GM19239 (cell line): ENCODE measurements around the gene MYO1G.
"Not testable (repeated sequence)": the region's sequence is repeated elsewhere in the genome, so short reads cannot be mapped to it uniquely, and the experiment has no call there.

Experiments
- DNase-seq: peaks from one replicate; pipeline ENCODE4 v3.0.0; 2011; ENCODE audit warnings: low spot score; ENCODE audit not compliant: insufficient read length
- FAIRE-seq: peaks from 2 replicates; lab custom pipeline; 2011; peaks lifted over from hg19 to GRCh38; lab: Jason Lieb, UNC

Gene MYO1G

GRCh38 chr7:45000093-45001032, 21.5 kb upstream of the MYO1G start, which contains the start of gene CCM2:
Gene CCM2, plus strand, starts transcription at chr7:45000201. Its CDS starts 133 bp downstream, at chr7:45000334.
- DNase-seq (no peak), FAIRE-seq (peak; percentile 71)

GRCh38 chr7:44999245-45000092, 20.7 kb upstream of the MYO1G start:
- FAIRE-seq (peak; percentile 92), DNase-seq (peak; percentile 82)

GRCh38 chr7:44998153-44998871, 19.5 kb upstream of the MYO1G start:
- FAIRE-seq (peak; percentile 72), DNase-seq (no peak)

GRCh38 chr7:44995555-44996493, 17.0 kb upstream of the MYO1G start:
- FAIRE-seq (peak; percentile 91), DNase-seq (no peak)

GRCh38 chr7:44994877-44995554, 16.2 kb upstream of the MYO1G start:
- no peak for FAIRE-seq

GRCh38 chr7:44992004-44992795, 13.4 kb upstream of the MYO1G start:
- FAIRE-seq, DNase-seq: not testable (repeated sequence)

More at GRCh38 chr7:44994877-44995554, 16.2 kb upstream of the MYO1G start:
- no peak for DNase-seq

GRCh38 chr7:44990109-44991023, 11.6 kb upstream of the MYO1G start:
- no peak for DNase-seq
- no peak for FAIRE-seq

GRCh38 chr7:44989132-44989531, 10.3 kb upstream of the MYO1G start:
- no peak for FAIRE-seq
- DNase-seq = no peak

GRCh38 chr7:44988701-44989100, 9.9 kb upstream of the MYO1G start:
- DNase-seq = no peak
- FAIRE-seq = no peak

- DNase-seq (no peak), FAIRE-seq (no peak)
Observed at GRCh38 chr7:44987996-44988395, 9.2 kb upstream of the MYO1G start.

GRCh38 chr7:44987457-44987856, 8.6 kb upstream of the MYO1G start:
- FAIRE-seq (no peak), DNase-seq (no peak)

- FAIRE-seq (peak; percentile 90), DNase-seq (peak; percentile 74)
Observed at GRCh38 chr7:44986218-44987053, 7.6 kb upstream of the MYO1G start.

- FAIRE-seq (no peak), DNase-seq (no peak)
Observed at GRCh38 chr7:44985900-44986217, 7.0 kb upstream of the MYO1G start.

GRCh38 chr7:44985033-44985695, 6.3 kb upstream of the MYO1G start:
- FAIRE-seq (no peak), DNase-seq (no peak)

- DNase-seq (no peak), FAIRE-seq (no peak)
Observed at GRCh38 chr7:44984478-44984758, 5.6 kb upstream of the MYO1G start.
